ENCODE measurements around the gene ADAMTSL1. TPM values are rescaled to one million over a fixed set of nuclear protein-coding genes. Genes with fewer than 3 reads are reported as not detected.

Gene ADAMTSL1
- total RNA-seq, 2 donors from 2014 or later = 9.9 to 26.7 TPM

GRCh38 chr9:18543406-18544192 lies 69.6 kb downstream of the ADAMTSL1 start:
- intact Hi-C loops (cut with DNase I) = no loop called here
- no peak for DNase-seq (ENCODE audit: low spot score)

- intact Hi-C loops (cut with DNase I) = no loop called here
- no peak for DNase-seq (ENCODE audit: low spot score)
These were observed 70.5 kb downstream of the ADAMTSL1 start for GRCh38 chr9:18544456-18544855.

GRCh38 chr9:18545636-18546360 lies 71.8 kb downstream of the ADAMTSL1 start:
- DNase-seq (ENCODE audit: low spot score) = no peak

GRCh38 chr9:18548456-18548855 lies 74.5 kb downstream of the ADAMTSL1 start:
- intact Hi-C loops (cut with DNase I) = no loop called here
- DNase-seq (ENCODE audit: low spot score) = no peak

More at GRCh38 chr9:18545636-18546360, 71.8 kb downstream of the ADAMTSL1 start:
- intact Hi-C loops (cut with DNase I) = no loop called here

- intact Hi-C loops (cut with DNase I) = no loop called here
- no peak for DNase-seq (ENCODE audit: low spot score)
These were observed 75.8 kb downstream of the ADAMTSL1 start for GRCh38 chr9:18549772-18550171.

- no peak for DNase-seq (ENCODE audit: low spot score)
- intact Hi-C loops (cut with DNase I) = no loop called here
These were observed 76.3 kb downstream of the ADAMTSL1 start for GRCh38 chr9:18550286-18550685.

- intact Hi-C loops (cut with DNase I) = no loop called here
These were observed 80.3 kb downstream of the ADAMTSL1 start for GRCh38 chr9:18554244-18554643.

GRCh38 chr9:18555105-18555883 lies 81.3 kb downstream of the ADAMTSL1 start:
- no peak for DNase-seq (ENCODE audit: low spot score)
- intact Hi-C loops (cut with DNase I) = no loop called here

More at GRCh38 chr9:18554244-18554643, 80.3 kb downstream of the ADAMTSL1 start:
- DNase-seq (ENCODE audit: low spot score) = no peak

- intact Hi-C loops (cut with DNase I) = no loop called here
- DNase-seq (ENCODE audit: low spot score) = no peak
These were observed 90.3 kb downstream of the ADAMTSL1 start for GRCh38 chr9:18564018-18564880.

- no peak for DNase-seq (ENCODE audit: low spot score)
- intact Hi-C loops (cut with DNase I) = no loop called here
These were observed 92.2 kb downstream of the ADAMTSL1 start for GRCh38 chr9:18566121-18566520.

GRCh38 chr9:18568973-18569372 lies 95.0 kb downstream of the ADAMTSL1 start:
- no peak for DNase-seq (ENCODE audit: low spot score)
- intact Hi-C loops (cut with DNase I) = no loop called here

GRCh38 chr9:18569941-18570630 lies 96.1 kb downstream of the ADAMTSL1 start:
- intact Hi-C loops (cut with DNase I) = no loop called here
- DNase-seq (ENCODE audit: low spot score) = no peak

- intact Hi-C loops (cut with DNase I) = no loop called here
- no peak for DNase-seq (ENCODE audit: low spot score)
These were observed 99.1 kb downstream of the ADAMTSL1 start for GRCh38 chr9:18573021-18573556.

- intact Hi-C loops (cut with DNase I) = no loop called here
- no peak for DNase-seq (ENCODE audit: low spot score)
These were observed 101.7 kb downstream of the ADAMTSL1 start for GRCh38 chr9:18575686-18576085.

- intact Hi-C loops (cut with DNase I) = no loop called here
These were observed 105.6 kb downstream of the ADAMTSL1 start for GRCh38 chr9:18579536-18579935.

GRCh38 chr9:18580151-18580550 lies 106.2 kb downstream of the ADAMTSL1 start:
- DNase-seq (ENCODE audit: low spot score) = no peak
- intact Hi-C loops (cut with DNase I) = no loop called here

More at GRCh38 chr9:18579536-18579935, 105.6 kb downstream of the ADAMTSL1 start:
- no peak for DNase-seq (ENCODE audit: low spot score)

GRCh38 chr9:18585996-18586395 lies 112.0 kb downstream of the ADAMTSL1 start:
- DNase-seq (ENCODE audit: low spot score) = no peak
- intact Hi-C loops (cut with DNase I) = no loop called here

GRCh38 chr9:18588002-18588401 lies 114.0 kb downstream of the ADAMTSL1 start:
- DNase-seq (ENCODE audit: low spot score) = no peak
- intact Hi-C loops (cut with DNase I) = no loop called here
